Smooth muscle cell (in vitro differentiated cells): ENCODE measurements around the gene FNIP1. TPM values are rescaled to one million over a fixed set of nuclear protein-coding genes. Genes with fewer than 3 reads are reported as not detected.
"Not testable (repeated sequence)": the region's sequence is repeated elsewhere in the genome, so short reads cannot be mapped to it uniquely, and the experiment has no call there.

Experiments used
- DNase-seq: peaks from one replicate; lab custom pipeline; 2025; ENCODE audit not compliant: unreplicated experiment; lab: John Stamatoyannopoulos, UW
- H2AFZ ChIP-seq: fragments of 200-600 bp; sonication (generic); 2 replicates; pipeline ENCODE4 v1.6.0; 2016; ENCODE audit warnings: antibody characterized with exemption, low read depth, mild to moderate bottlenecking
- H3F3A ChIP-seq: fragments of 200-600 bp; sonication (generic); 2 replicates; pipeline ENCODE4 v1.6.0; 2017; ENCODE audit warnings: antibody characterized with exemption, low read depth
- H3K27ac ChIP-seq: fragments of 200-600 bp; sonication (generic); 2 replicates; pipeline ENCODE4 v1.5.1; 2016; ENCODE audit warnings: low read depth, mild to moderate bottlenecking
- H3K27me3 ChIP-seq: fragments of 200-600 bp; sonication (generic); 2 replicates; pipeline ENCODE4 v1.6.1; 2016; ENCODE audit warnings: low read depth, mild to moderate bottlenecking
- H3K36me3 ChIP-seq: fragments of 200-600 bp; sonication (generic); 2 replicates; pipeline ENCODE4 v1.5.1; 2016; ENCODE audit warnings: low read depth
- H3K4me1 ChIP-seq: fragments of 200-600 bp; sonication (generic); 2 replicates; pipeline ENCODE4 v1.5.1; 2016; ENCODE audit warnings: low read depth
- H3K4me2 ChIP-seq: fragments of 200-600 bp; sonication (generic); 2 replicates; pipeline ENCODE4 v1.6.0; 2016; ENCODE audit warnings: mild to moderate bottlenecking
- H3K4me3 ChIP-seq: fragments of 200-600 bp; sonication (generic); 2 replicates; pipeline ENCODE4 v1.5.1; 2016; ENCODE audit warnings: mild to moderate bottlenecking
- H3K79me2 ChIP-seq: fragments of 200-600 bp; sonication (generic); 2 replicates; pipeline ENCODE4 v1.6.0; 2016; ENCODE audit warnings: low read depth, mild to moderate bottlenecking
- H3K9ac ChIP-seq: fragments of 200-600 bp; sonication (generic); 2 replicates; pipeline ENCODE4 v1.6.0; 2016; ENCODE audit warnings: low read depth
- H3K9me3 ChIP-seq: fragments of 200-600 bp; sonication (generic); replicated peaks from 2 replicates; pipeline ENCODE4 v1.5.1; 2016; ENCODE audit warnings: low read depth
- H4K20me1 ChIP-seq: fragments of 200-600 bp; sonication (generic); 2 replicates; pipeline ENCODE4 v1.6.0; 2016; ENCODE audit warnings: low read depth
- CTCF ChIP-seq: fragments of 200-600 bp; sonication (generic); IDR thresholded peaks from 2 replicates; pipeline ENCODE4 v1.5.1; 2017; ENCODE audit warnings: borderline replicate concordance, mild to moderate bottlenecking, antibody characterized with exemption; ENCODE audit not compliant: insufficient read depth, poor library complexity, severe bottlenecking
- WGBS: methylation state at CpG from one replicate; pipeline ENCODE4 v1.1.7; 2016; ENCODE audit warnings: low lambda C conversion rate; 5-methylcytosine and 5-hydroxymethylcytosine counted together
- polyA plus RNA-seq: library from polyadenylated mRNA; unstranded; fragments of >200 nt; fragmentation: Nextera tagmentation; extraction: Ambion mirVana; gene quantifications from 2 replicates; pipeline ENCODE4 v1.2.1, GENCODE V29; 2016
- total RNA-seq: library from RNA; depleted of rRNA; stranded (reverse); fragments of >200 nt; gene quantifications from 2 replicates; pipeline ENCODE4 v1.2.3, GENCODE V29; 2014

FNIP1 gene
- total and polyA plus RNA-seq, 2 experiments from 2014 or later = 8.8 to 47.4 TPM

- H2AFZ ChIP-seq = no peak overlapping the region
- no peak overlapping the region for H3K4me3 ChIP-seq
- peaks cover 4% of the 10 kb centered on the region for H3K79me2 ChIP-seq
- H3K9ac ChIP-seq = no peak overlapping the region
- H3K4me2 ChIP-seq = no peak overlapping the region
- no peaks in the 10 kb centered on the region for H3K4me1 ChIP-seq
- TF ChIP-seq CTCF = no peak
- WGBS = 100% methylated on average over 1 of the region's 1 CpG
- H3K27me3 ChIP-seq = no peaks in the 10 kb centered on the region
- no peak for DNase-seq
- no peaks in the 10 kb centered on the region for H3K9me3 ChIP-seq
- no peaks in the 10 kb centered on the region for H4K20me1 ChIP-seq
- peaks cover 24% of the 10 kb centered on the region for H3K36me3 ChIP-seq
- no peaks in the 10 kb centered on the region for H3F3A ChIP-seq
- H3K27ac ChIP-seq = no peak overlapping the region
Measured at GRCh38 chr5:131720714-131721113, 76.1 kb downstream of the FNIP1 start.

GRCh38 chr5:131719564-131719963 is 77.3 kb downstream of the FNIP1 start:
- Histone ChIP-seq H3F3A (no peaks in the 10 kb centered on the region), H3K36me3 (peaks cover 24% of the 10 kb centered on the region), H4K20me1 (no peaks in the 10 kb centered on the region), H3K4me3 (no peak overlapping the region), H3K9me3 (no peaks in the 10 kb centered on the region), H3K27me3 (no peaks in the 10 kb centered on the region), H3K4me1 (no peaks in the 10 kb centered on the region), H3K27ac (no peak overlapping the region), H3K79me2 (peaks cover 4% of the 10 kb centered on the region), H3K4me2 (no peak overlapping the region), H3K9ac (no peak overlapping the region), H2AFZ (no peak overlapping the region)
- no peak for TF ChIP-seq CTCF
- DNase-seq = no peak
- 96% methylated on average over 1 of the region's 1 CpG for WGBS

GRCh38 chr5:131718487-131719014 is 78.3 kb downstream of the FNIP1 start:
- Histone ChIP-seq H4K20me1 (no peaks in the 10 kb centered on the region), H3K36me3 (peaks cover 24% of the 10 kb centered on the region), H3F3A (no peaks in the 10 kb centered on the region), H3K9me3 (no peaks in the 10 kb centered on the region), H2AFZ (no peak overlapping the region), H3K9ac (no peak overlapping the region), H3K4me2 (no peak overlapping the region), H3K79me2 (no peaks in the 10 kb centered on the region), H3K4me3 (no peak overlapping the region), H3K4me1 (no peaks in the 10 kb centered on the region), H3K27me3 (no peaks in the 10 kb centered on the region), H3K27ac (no peak overlapping the region)
- TF ChIP-seq CTCF = no peak
- WGBS = 98% methylated on average over 5 of the region's 5 CpGs
- DNase-seq = no peak

- H3K79me2 ChIP-seq, H3K27me3 ChIP-seq, H3K4me2 ChIP-seq, H3K4me1 ChIP-seq, H4K20me1 ChIP-seq, H3K9me3 ChIP-seq, H3K9ac ChIP-seq, H3K27ac ChIP-seq, H3F3A ChIP-seq, DNase-seq, H3K4me3 ChIP-seq, H2AFZ ChIP-seq: not testable (repeated sequence)
- peaks cover 23% of the 10 kb centered on the region for H3K36me3 ChIP-seq
- 91% methylated on average over 3 of the region's 3 CpGs for WGBS
Measured at GRCh38 chr5:131717164-131717563, 79.7 kb downstream of the FNIP1 start.
